ENCODE results near the gene KLF18.
"Not testable (repeated sequence)": the region's sequence is repeated elsewhere in the genome, so short reads cannot be mapped to it uniquely, and the experiment has no call there.

Gene KLF18

GRCh38 chr1:44144962-44145756, 3.7 kb upstream of the KLF18 start:
- no peak for TF ChIP-seq CTCF (conservative IDR thresholded peaks at IDR 0.05; ENCODE audit: low read depth, low read length)
- H3K4me3 ChIP-seq (ENCODE audit: low read depth, low read length) = no peak overlapping the region
- DNase-seq (ENCODE audit: low read depth) = no peak

- H3K4me3 ChIP-seq (ENCODE audit: low read depth, low read length); DNase-seq (ENCODE audit: low read depth): not testable (repeated sequence)
Measured at GRCh38 chr1:44139565-44139964, 1.9 kb downstream of the KLF18 start.

- no peak for TF ChIP-seq CTCF (conservative IDR thresholded peaks at IDR 0.05; ENCODE audit: low read depth, low read length)
- no peak overlapping the region for H3K4me3 ChIP-seq (ENCODE audit: low read depth, low read length)
- no peak for DNase-seq (ENCODE audit: low read depth)
Measured at GRCh38 chr1:44138239-44138638, 3.2 kb downstream of the KLF18 start.

- no peak for TF ChIP-seq CTCF (conservative IDR thresholded peaks at IDR 0.05; ENCODE audit: low read depth, low read length)
- DNase-seq (ENCODE audit: low read depth) = no peak
- no peak overlapping the region for H3K4me3 ChIP-seq (ENCODE audit: low read depth, low read length)
Measured at GRCh38 chr1:44135886-44136285, 5.5 kb downstream of the KLF18 start.

GRCh38 chr1:44134071-44134920, 7.1 kb downstream of the KLF18 start:
- no peak overlapping the region for H3K4me3 ChIP-seq (ENCODE audit: low read depth, low read length)
- no peak for DNase-seq (ENCODE audit: low read depth)

GRCh38 chr1:44131411-44131810, 10.0 kb downstream of the KLF18 start:
- no peak for DNase-seq (ENCODE audit: low read depth)

More at GRCh38 chr1:44134071-44134920, 7.1 kb downstream of the KLF18 start:
- TF ChIP-seq CTCF (conservative IDR thresholded peaks at IDR 0.05; ENCODE audit: low read depth, low read length) = no peak

More at GRCh38 chr1:44131411-44131810, 10.0 kb downstream of the KLF18 start:
- TF ChIP-seq CTCF (conservative IDR thresholded peaks at IDR 0.05; ENCODE audit: low read depth, low read length) = no peak
- H3K4me3 ChIP-seq (ENCODE audit: low read depth, low read length) = no peak overlapping the region
